SK-N-SH (cell line): ENCODE measurements around the gene SLC38A3. TPM values are rescaled to one million over a fixed set of nuclear protein-coding genes. Genes with fewer than 3 reads are reported as not detected.

Source experiments
- CTCF ChIA-PET: fragments of 300-600, 350-600 bp; formaldehyde crosslinking; extraction: SDS; loops from one replicate; lab custom pipeline; 2021; lab: Yijun Ruan, JAX
- POLR2A ChIA-PET: fragments of 350-600 bp; sonication (Branson Sonifier 250); formaldehyde crosslinking; extraction: SDS; loops from one replicate; lab custom pipeline; 2020; ENCODE audit warnings: antibody characterized with exemption, inconsistent platforms; lab: Yijun Ruan, JAX
- DNase-seq: peaks from one replicate; pipeline ENCODE4 v3.0.0; 2012
- H2AFZ ChIP-seq: fragments of 200-600 bp; sonication (generic); 2 replicates; pipeline ENCODE4 v1.8.1; 2016; ENCODE audit warnings: antibody characterized with exemption, mild to moderate bottlenecking, low read depth
- H3F3A ChIP-seq: fragments of 200-600 bp; sonication (generic); replicated peaks from 2 replicates; pipeline ENCODE3; 2016; ENCODE audit warnings: antibody characterized with exemption, mild to moderate bottlenecking; ENCODE audit not compliant: insufficient read depth
- H3K27ac ChIP-seq, 2 experiments: fragments of 200-500 bp in 1 of 2; fragments of 200-600 bp in 1 of 2; sonication (Bioruptor generic) in 1 of 2; sonication (generic), shearing (Covaris generic) in 1 of 2; 2 replicates each; pipeline versions ENCODE4 v1.5.1 to v1.6.1; 2014 to 2016; ENCODE audit warnings: low read depth in 2 of 2, inconsistent platforms in 1 of 2, low read length in 1 of 2, mild to moderate bottlenecking in 1 of 2, mixed read lengths in 1 of 2
- H3K27me3 ChIP-seq: fragments of 200-600 bp; sonication (generic), shearing (Covaris generic); 2 replicates; pipeline ENCODE4 v1.6.1; 2016; ENCODE audit warnings: mixed run types; ENCODE audit not compliant: insufficient read depth
- H3K36me3 ChIP-seq, 2 experiments: fragments of 200-500 bp in 1 of 2; fragments of 200-600 bp in 1 of 2; sonication (Bioruptor generic) in 1 of 2; sonication (generic) in 1 of 2; replicated peaks in 1 of 2; 2 replicates each; pipeline versions ENCODE3 to v1.5.1; 2014 to 2016; ENCODE audit warnings: low read length in 1 of 2, mild to moderate bottlenecking in 1 of 2; ENCODE audit not compliant: insufficient read depth in 2 of 2, control insufficient read depth in 1 of 2
- H3K4me1 ChIP-seq, 2 experiments: fragments of 200-500 bp in 1 of 2; fragments of 200-600 bp in 1 of 2; sonication (Bioruptor generic) in 1 of 2; sonication (generic), shearing (Covaris generic) in 1 of 2; 2 replicates each; pipeline versions ENCODE4 v1.5.1 to v1.6.1; 2014 to 2016; ENCODE audit warnings: low read depth in 1 of 2, low read length in 1 of 2, mixed run types in 1 of 2; ENCODE audit not compliant: insufficient read depth in 2 of 2, control insufficient read depth in 1 of 2
- H3K4me2 ChIP-seq: fragments of 200-600 bp; sonication (generic), shearing (Covaris generic); 2 replicates; pipeline ENCODE4 v1.6.1; 2017; ENCODE audit warnings: mixed run types
- H3K4me3 ChIP-seq, 2 experiments: fragments of 200-500 bp in 1 of 2; fragments of 200-600 bp in 1 of 2; sonication (Bioruptor generic) in 1 of 2; sonication (generic), shearing (Covaris generic) in 1 of 2; 2 replicates each; pipeline versions ENCODE4 v1.5.1 to v1.8.1; 2014 to 2016; ENCODE audit warnings: low read depth in 2 of 2, inconsistent platforms in 1 of 2, low read length in 1 of 2, mild to moderate bottlenecking in 1 of 2, mixed read lengths in 1 of 2, moderate library complexity in 1 of 2
- H3K79me2 ChIP-seq: fragments of 200-600 bp; sonication (generic); 2 replicates; pipeline ENCODE4 v1.8.1; 2017; ENCODE audit warnings: mild to moderate bottlenecking; ENCODE audit not compliant: insufficient read depth
- H3K9ac ChIP-seq: fragments of 200-600 bp; sonication (generic); 2 replicates; pipeline ENCODE4 v1.6.1; 2017; ENCODE audit warnings: mixed run types
- H3K9me2 ChIP-seq: fragments of 200-600 bp; sonication (generic); 2 replicates; pipeline ENCODE4 v1.6.1; 2017; ENCODE audit warnings: mixed run types
- H3K9me3 ChIP-seq: fragments of 200-600 bp; sonication (generic); 2 replicates; pipeline ENCODE4 v1.6.1; 2017; ENCODE audit warnings: mixed run types, mild to moderate bottlenecking, moderate library complexity
- H4K20me1 ChIP-seq: fragments of 200-600 bp; sonication (generic); 2 replicates; pipeline ENCODE4 v1.6.1; 2017; ENCODE audit warnings: mild to moderate bottlenecking, mixed run types; ENCODE audit not compliant: insufficient read depth
- CHD2 ChIP-seq: fragments of 150-350 bp; IDR thresholded peaks from 2 replicates; pipeline ENCODE4 v1.6.1; 2018; ENCODE audit warnings: low read length; ENCODE audit not compliant: partially characterized antibody
- ELF1 ChIP-seq: IDR thresholded peaks from 2 replicates; pipeline ENCODE4 v1.4.0; 2012
- FOSL2 ChIP-seq: IDR thresholded peaks from 2 replicates; pipeline ENCODE4 v1.4.0; 2012; ENCODE audit warnings: low read depth, mild to moderate bottlenecking, moderate library complexity, borderline replicate concordance
- FOXJ3 ChIP-seq: sonication (generic); formaldehyde crosslinking; IDR thresholded peaks from 2 replicates; pipeline ENCODE4 v1.5.1; 2020; ENCODE audit warnings: mild to moderate bottlenecking, missing genetic modification reagents
- JUND ChIP-seq: IDR thresholded peaks from 2 replicates; pipeline ENCODE4 v1.4.0; 2012
- MEF2A ChIP-seq: IDR thresholded peaks from 2 replicates; pipeline ENCODE4 v1.4.0; 2012; ENCODE audit warnings: low read depth, borderline replicate concordance
- NRF1 ChIP-seq: IDR thresholded peaks from 2 replicates; pipeline ENCODE4 v1.6.1; 2012; ENCODE audit warnings: low read depth, mild to moderate bottlenecking, low read length
- POLR2AphosphoS5 ChIP-seq: IDR thresholded peaks from 2 replicates; pipeline ENCODE4 v1.6.1; 2012; ENCODE audit warnings: low read depth, low read length
- RAD21 ChIP-seq: IDR thresholded peaks from 2 replicates; pipeline ENCODE4 v1.6.1; 2012; ENCODE audit warnings: mild to moderate bottlenecking, low read length
- RCOR1 ChIP-seq: fragments of 150-350 bp; IDR thresholded peaks from 2 replicates; pipeline ENCODE4 v1.6.1; 2017; ENCODE audit warnings: antibody characterized with exemption, low read length
- RFX5 ChIP-seq: IDR thresholded peaks from 2 replicates; pipeline ENCODE4 v1.6.1; 2012; ENCODE audit warnings: mild to moderate bottlenecking, improper control_type of control experiment, low read length
- SIN3A ChIP-seq: IDR thresholded peaks from 2 replicates; pipeline ENCODE4 v1.6.1; 2012; ENCODE audit warnings: low read depth, mild to moderate bottlenecking, low read length, moderate library complexity, borderline replicate concordance
- SMC3 ChIP-seq: IDR thresholded peaks from 2 replicates; pipeline ENCODE4 v1.6.1; 2012; ENCODE audit warnings: low read depth, low read length, improper control_type of control experiment
- TCF12 ChIP-seq: IDR thresholded peaks from 2 replicates; pipeline ENCODE4 v1.4.0; 2012
- YY1 ChIP-seq: IDR thresholded peaks from 2 replicates; pipeline ENCODE4 v1.4.0; 2012; ENCODE audit warnings: low read depth, mild to moderate bottlenecking
- WGBS: methylation state at CpG from one replicate; pipeline ENCODE4 v1.1.6; 2017; ENCODE audit warnings: low lambda C conversion rate; 5-methylcytosine and 5-hydroxymethylcytosine counted together
- polyA plus RNA-seq, 3 experiments: library from polyadenylated mRNA; depleted of rRNA; stranded (reverse); fragments of >200 nt; gene quantifications; 2 replicates each; pipeline ENCODE4 v1.2.3, GENCODE V29; 2012
- TF ChIP-seq, protein P1 (sequence below): IDR thresholded peaks from 2 replicates; pipeline ENCODE4 v1.4.0; 2012; ENCODE audit warnings: low read depth, borderline replicate concordance
- TF ChIP-seq, protein P2 (sequence below): IDR thresholded peaks from 2 replicates; pipeline ENCODE4; 2012
- TF ChIP-seq, protein P3 (sequence below): IDR thresholded peaks from 2 replicates; pipeline ENCODE4 v1.6.1; 2012; ENCODE audit warnings: mild to moderate bottlenecking, low read depth, low read length, moderate library complexity
- TF ChIP-seq, protein P4 (sequence below): IDR thresholded peaks from 2 replicates; pipeline ENCODE4 v1.4.0; 2012; ENCODE audit warnings: low read depth, borderline replicate concordance

Gene SLC38A3
- polyA plus RNA-seq, 1 of the 3 experiments (the other 2 are of a cell fraction): 0.84 TPM

DNA sequence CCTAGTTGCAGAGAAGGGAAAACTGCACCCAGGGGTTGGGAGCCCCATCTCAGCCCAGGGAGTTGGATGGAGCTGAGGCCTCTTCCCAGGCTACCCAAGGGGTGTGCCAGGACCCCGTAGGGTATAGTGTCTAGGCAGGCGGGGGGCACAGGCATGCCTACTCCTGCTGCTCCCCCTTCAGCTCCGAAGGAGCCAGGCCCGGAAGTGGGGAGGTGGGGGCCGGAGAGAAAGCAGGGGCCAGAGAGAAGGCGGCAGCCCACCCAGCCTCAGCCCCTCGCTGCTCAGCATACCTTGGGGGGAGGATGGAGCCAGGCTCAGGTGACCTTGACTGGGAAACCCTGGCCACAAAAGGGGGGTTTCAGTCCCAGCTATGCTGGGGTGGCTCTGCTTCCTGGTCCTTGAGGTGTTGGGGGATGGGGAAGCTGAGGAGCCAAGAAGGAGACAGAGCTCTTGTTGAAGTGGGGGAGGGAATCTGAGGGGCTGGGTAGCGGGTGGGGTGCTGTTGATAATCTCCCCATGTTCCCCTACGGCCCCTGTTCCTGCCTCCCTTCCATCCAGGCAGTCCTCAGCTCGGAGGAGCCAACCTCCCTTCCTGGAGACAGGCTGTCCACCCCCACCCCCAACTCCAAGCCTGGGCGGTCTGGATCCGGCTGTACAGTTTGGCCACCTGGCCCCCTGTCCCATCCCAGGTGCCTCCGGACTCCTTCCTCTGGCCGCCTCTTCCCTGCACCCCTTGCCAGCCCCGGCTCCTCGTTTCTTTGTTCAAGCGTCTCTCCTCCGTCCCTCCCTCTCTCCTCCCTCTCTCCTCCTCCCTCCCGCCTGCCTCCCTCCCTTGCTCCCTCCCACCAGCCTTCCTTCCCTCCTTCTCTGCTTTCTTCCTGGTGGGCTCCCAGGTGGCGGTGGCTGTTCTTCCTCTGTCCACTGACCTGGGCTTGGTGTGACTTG lies 48.2 kb upstream of the SLC38A3 start:
- TF ChIP-seq TCF12 (no peak), RCOR1 (no peak), YY1 (no peak), NRF1 (no peak), RAD21 (no peak), ELF1 (no peak), RFX5 (no peak), JUND (no peak), FOXJ3 (CRISPR knock-in tag) (no peak), FOSL2 (no peak), SMC3 (no peak), MEF2A (no peak), CHD2 (no peak), SIN3A (no peak), POLR2AphosphoS5 (no peak)
- TF ChIP-seq, protein P1, sequence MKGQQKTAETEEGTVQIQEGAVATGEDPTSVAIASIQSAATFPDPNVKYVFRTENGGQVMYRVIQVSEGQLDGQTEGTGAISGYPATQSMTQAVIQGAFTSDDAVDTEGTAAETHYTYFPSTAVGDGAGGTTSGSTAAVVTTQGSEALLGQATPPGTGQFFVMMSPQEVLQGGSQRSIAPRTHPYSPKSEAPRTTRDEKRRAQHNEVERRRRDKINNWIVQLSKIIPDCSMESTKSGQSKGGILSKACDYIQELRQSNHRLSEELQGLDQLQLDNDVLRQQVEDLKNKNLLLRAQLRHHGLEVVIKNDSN: no peak
- TF ChIP-seq, protein P2, sequence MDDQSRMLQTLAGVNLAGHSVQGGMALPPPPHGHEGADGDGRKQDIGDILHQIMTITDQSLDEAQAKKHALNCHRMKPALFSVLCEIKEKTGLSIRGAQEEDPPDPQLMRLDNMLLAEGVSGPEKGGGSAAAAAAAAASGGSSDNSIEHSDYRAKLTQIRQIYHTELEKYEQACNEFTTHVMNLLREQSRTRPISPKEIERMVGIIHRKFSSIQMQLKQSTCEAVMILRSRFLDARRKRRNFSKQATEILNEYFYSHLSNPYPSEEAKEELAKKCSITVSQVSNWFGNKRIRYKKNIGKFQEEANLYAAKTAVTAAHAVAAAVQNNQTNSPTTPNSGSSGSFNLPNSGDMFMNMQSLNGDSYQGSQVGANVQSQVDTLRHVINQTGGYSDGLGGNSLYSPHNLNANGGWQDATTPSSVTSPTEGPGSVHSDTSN: no peak
- TF ChIP-seq, protein P3, sequence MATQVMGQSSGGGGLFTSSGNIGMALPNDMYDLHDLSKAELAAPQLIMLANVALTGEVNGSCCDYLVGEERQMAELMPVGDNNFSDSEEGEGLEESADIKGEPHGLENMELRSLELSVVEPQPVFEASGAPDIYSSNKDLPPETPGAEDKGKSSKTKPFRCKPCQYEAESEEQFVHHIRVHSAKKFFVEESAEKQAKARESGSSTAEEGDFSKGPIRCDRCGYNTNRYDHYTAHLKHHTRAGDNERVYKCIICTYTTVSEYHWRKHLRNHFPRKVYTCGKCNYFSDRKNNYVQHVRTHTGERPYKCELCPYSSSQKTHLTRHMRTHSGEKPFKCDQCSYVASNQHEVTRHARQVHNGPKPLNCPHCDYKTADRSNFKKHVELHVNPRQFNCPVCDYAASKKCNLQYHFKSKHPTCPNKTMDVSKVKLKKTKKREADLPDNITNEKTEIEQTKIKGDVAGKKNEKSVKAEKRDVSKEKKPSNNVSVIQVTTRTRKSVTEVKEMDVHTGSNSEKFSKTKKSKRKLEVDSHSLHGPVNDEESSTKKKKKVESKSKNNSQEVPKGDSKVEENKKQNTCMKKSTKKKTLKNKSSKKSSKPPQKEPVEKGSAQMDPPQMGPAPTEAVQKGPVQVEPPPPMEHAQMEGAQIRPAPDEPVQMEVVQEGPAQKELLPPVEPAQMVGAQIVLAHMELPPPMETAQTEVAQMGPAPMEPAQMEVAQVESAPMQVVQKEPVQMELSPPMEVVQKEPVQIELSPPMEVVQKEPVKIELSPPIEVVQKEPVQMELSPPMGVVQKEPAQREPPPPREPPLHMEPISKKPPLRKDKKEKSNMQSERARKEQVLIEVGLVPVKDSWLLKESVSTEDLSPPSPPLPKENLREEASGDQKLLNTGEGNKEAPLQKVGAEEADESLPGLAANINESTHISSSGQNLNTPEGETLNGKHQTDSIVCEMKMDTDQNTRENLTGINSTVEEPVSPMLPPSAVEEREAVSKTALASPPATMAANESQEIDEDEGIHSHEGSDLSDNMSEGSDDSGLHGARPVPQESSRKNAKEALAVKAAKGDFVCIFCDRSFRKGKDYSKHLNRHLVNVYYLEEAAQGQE: no peak
- TF ChIP-seq, protein P4, sequence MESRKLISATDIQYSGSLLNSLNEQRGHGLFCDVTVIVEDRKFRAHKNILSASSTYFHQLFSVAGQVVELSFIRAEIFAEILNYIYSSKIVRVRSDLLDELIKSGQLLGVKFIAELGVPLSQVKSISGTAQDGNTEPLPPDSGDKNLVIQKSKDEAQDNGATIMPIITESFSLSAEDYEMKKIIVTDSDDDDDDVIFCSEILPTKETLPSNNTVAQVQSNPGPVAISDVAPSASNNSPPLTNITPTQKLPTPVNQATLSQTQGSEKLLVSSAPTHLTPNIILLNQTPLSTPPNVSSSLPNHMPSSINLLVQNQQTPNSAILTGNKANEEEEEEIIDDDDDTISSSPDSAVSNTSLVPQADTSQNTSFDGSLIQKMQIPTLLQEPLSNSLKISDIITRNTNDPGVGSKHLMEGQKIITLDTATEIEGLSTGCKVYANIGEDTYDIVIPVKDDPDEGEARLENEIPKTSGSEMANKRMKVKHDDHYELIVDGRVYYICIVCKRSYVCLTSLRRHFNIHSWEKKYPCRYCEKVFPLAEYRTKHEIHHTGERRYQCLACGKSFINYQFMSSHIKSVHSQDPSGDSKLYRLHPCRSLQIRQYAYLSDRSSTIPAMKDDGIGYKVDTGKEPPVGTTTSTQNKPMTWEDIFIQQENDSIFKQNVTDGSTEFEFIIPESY: no peak
- H3K9me3 ChIP-seq: no peaks in the 10 kb centered on the region
- H3K9me2 ChIP-seq: no peaks in the 10 kb centered on the region
- CTCF ChIA-PET: interaction anchor here (0.6 to 2.4 kb wide), 15 partner anchors 8 to 118 kb away, joined by 3 to 20 read pairs (median 5); no protein-coding TSS in a partner anchor
- DNase-seq: no peak
- H4K20me1 ChIP-seq: no peaks in the 10 kb centered on the region
- peak overlapping the region; percentile 64 to 67; a peak in 2 of 4 replicates for H3K4me3 ChIP-seq
- peak overlapping the region in 1 of 2 experiments; percentile 57; a peak in 1 of 4 replicates for H3K27ac ChIP-seq
- H3K4me2 ChIP-seq: peak overlapping the region; percentile 89
- no peaks in the 10 kb centered on the region for H3K27me3 ChIP-seq
- no peaks in the 10 kb centered on the region for H3F3A ChIP-seq
- H3K36me3 ChIP-seq: peaks cover 0 to 3% of the 10 kb centered on the region in 2 experiments
- H3K9ac ChIP-seq: peak overlapping the region; percentile 54; the same call in 1 of the 2 replicates
- 63% methylated on average over 14 of the region's 20 CpGs for WGBS
- peaks cover 26% of the 10 kb centered on the region for H3K79me2 ChIP-seq
- peaks cover 22 to 29% of the 10 kb centered on the region in 2 experiments; a peak in 3 of 4 replicates for H3K4me1 ChIP-seq
- POLR2A ChIA-PET: no interaction called here
- H2AFZ ChIP-seq: no peak overlapping the region
